LNCAP (cell line): Measurements from ENCODE around the gene C20orf144.

Experiments
- CTCF ChIP-seq: fragments of 450-650 bp; IDR thresholded peaks from 2 replicates; pipeline ENCODE4 v1.5.1; 2017; ENCODE audit warnings: mild to moderate bottlenecking

Gene C20orf144

DNA sequence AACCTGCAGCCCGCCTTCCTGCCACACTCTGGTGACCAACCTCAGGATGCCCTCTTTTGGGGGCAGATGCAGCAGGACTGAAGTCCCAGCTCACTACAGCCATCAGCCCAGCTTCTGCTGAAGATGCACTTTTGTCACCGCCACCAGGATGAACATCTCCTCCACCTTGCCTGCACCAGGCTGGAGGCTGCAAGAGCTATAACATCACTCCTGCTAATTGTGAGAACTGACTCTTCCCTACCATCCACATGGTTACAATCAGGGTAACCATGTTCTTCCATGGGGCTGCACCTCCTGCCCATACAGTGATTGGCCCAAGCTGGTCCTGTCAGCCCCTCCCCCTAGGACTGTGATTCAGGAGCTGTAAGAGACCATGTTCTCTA, 2.6 kb downstream of the C20orf144 start:
- TF ChIP-seq CTCF, result no peak

- 0 out of 2 replicates have a peak, but pooled peaks have one; percentile 10 for TF ChIP-seq CTCF
Measured at GRCh38 chr20:33666293-33667244, 4.4 kb downstream of the C20orf144 start, which contains the start of gene ACTL10. ACTL10 (plus strand) TSS chr20:33666943; CDS start chr20:33667498, 555 bp downstream.

DNA sequence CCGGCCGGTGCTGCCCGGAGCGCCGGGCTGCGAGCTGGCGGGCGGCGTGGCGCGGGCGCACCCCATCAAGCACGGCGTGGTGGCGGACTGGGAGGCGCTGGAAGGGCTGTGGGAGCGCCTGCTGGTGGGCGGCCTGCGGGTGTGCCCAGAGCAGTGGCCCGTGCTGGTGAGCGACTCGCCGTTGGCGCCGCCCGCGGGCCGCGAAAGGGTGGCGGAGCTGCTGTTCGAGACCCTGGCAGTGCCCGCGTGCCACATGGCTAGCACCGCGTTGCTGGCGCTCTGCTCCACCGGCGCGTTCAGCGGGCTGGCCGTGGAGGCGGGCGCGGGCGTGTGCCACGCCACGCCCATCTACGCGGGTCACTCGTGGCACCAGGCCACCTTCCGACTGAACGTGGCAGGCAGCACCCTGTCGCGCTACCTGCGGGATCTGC, 5.1 kb downstream of the C20orf144 start:
- TF ChIP-seq CTCF, result no peak

GRCh38 chr20:33667676-33668465, 5.7 kb downstream of the C20orf144 start:
- peak; percentile 89 for TF ChIP-seq CTCF

GRCh38 chr20:33668466-33669155, 6.5 kb downstream of the C20orf144 start:
- TF ChIP-seq CTCF, result no peak

- no peak for TF ChIP-seq CTCF
Measured at GRCh38 chr20:33669224-33669623, 7.1 kb downstream of the C20orf144 start.
